ENCODE data around the gene RPS18.
A peak's percentile ranks its signal among the peaks of the same experiment; 100 is the strongest.
"Not testable (repeated sequence)": the region's sequence is repeated elsewhere in the genome, so short reads cannot be mapped to it uniquely, and the experiment has no call there.

The RPS18 gene

DNA sequence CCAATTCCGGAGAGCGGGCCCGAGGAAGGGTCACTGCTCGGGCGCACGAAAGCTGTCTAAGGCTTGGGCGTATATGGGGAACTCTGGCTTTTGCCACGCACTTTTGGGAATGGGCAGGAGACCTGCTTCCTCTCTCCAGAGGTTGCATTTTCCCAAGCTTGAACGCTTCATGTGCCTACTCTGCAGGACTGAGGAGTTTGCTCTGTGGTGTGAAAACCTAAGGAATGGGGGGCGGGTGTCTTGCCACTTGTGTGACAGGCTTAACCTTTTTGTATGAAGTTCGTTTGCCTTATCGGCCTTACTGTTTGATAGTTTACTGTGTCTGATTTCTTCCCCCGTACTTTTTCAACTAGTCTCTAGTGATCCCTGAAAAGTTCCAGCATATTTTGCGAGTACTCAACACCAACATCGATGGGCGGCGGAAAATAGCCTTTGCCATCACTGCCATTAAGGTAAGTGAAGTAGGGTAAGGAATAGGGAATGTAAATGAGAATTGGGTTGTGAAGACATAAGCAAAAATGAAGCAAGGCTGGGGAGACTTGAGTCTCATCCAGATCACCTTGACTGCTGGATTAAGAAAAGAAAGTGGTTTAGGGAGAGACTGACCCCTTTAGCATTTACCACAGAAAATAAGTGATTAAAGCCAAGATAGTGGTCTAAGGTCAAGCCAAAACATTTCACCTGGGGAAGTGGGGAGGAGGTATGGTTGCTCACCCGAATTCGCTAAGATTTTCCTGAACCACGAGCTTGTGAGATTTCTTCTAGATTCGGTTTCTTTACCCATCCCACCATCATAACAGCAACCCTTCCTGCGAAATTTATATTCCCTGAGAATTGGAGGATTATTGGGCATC, 627 bp downstream of the RPS18 start:
- DNase-seq (ENCODE audit: low spot score), result no peak

DNA sequence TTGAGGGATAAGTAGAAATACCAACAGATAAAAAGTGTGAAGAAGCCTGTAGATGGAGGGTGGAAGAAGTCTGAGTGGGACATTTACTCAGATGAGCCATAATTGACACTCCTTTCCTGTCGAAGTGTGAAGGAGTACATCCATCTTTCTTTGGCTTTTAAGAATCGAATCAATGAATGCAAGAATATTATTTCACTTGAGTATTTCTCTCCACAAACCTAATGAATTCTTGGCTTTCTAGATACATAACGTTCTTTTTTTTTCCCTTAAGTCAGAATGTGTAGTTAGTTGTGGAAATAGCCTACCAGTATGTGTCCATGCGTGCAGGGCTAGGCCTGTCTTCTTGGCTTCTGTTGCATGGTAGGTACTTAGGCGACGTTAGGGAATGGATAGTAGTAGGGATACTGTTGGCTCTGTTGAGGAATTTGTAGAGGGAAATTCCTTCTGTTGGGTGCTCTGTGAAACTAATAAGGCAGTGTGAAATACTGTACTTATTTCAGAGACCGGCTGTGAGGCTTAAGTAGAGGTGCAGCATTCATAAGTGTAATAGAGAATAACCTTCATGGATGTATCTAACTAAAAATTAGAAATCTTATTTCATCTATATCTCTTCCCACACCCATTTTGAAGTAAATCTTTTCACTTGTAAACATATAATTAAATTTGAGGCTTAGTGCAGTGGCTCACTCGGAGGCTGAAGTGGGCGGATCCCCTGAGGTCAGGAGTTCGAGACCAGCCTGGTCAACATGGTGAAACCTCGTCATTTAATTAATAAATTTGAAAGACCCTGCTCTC, 1.5 kb downstream of the RPS18 start:
- no peak for DNase-seq (ENCODE audit: low spot score)

DNA sequence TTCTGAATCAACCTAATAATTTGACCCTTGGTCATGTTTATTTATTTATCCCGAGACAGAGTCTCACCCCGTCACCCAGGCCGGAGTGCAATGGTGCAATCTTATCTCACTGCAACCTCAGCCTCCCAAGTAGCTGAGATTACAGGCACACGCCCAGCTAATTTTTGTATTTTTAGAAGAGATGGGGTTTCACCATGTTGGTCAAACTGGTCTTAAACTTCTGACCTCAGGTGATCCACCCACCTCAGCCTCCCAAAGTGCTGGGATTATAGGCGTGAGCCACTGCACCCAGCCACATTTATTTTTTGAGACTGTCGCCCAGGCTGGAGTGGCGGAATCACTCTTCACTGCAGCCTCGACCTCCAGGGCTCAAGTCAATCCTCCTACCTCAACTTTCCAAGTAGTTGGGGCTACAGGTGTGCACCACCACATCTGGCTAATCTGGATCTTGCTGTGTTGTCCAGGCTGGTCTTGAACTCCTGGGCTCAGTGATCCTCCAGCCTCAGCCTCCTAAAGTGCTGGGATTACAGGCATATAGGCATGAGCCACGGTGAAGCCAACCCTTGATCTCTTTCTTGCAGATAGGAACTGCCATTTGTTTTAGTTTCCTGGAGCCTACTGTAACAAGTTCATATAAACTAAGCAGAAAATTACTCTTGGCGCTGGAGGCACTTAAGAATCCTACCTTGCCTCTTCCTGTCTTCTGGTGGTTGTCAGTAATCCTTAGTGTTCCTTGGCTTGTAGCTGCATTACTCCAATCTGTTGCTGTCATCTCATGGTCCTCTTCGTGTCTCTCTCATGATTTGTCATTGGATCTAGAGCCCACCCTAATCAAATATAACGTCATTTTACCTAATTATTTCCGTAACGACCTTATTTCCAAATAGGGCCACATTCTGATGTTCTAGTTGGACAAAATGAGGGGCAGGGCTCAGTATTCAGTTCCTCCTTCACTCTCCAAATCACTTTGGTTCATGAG, 2.3 kb downstream of the RPS18 start:
- no peak for DNase-seq (ENCODE audit: low spot score)

DNA sequence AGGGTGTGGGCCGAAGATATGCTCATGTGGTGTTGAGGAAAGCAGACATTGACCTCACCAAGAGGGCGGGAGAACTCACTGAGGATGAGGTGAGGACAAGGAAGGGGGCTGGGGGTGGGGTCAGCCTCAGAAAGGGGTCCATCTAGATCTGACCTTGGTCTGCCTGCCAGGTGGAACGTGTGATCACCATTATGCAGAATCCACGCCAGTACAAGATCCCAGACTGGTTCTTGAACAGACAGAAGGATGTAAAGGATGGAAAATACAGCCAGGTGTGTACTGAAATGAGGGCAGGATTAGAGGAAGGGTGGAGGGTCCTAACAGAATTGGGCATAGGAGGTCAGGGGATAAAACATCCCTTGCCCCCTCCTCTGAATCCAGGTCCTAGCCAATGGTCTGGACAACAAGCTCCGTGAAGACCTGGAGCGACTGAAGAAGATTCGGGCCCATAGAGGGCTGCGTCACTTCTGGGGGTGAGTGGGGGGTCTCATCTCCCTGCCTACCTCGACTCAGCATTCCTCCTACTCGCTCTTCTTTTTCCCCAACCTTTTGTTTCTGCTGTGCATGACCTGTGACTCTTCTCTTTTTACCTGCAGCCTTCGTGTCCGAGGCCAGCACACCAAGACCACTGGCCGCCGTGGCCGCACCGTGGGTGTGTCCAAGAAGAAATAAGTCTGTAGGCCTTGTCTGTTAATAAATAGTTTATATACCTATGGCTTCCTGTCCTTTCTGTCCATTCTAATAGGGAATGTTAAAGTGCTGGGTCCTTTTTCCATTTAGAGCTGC, 4.1 kb downstream of the RPS18 start:
- not testable (repeated sequence) for DNase-seq (ENCODE audit: low spot score)

DNA sequence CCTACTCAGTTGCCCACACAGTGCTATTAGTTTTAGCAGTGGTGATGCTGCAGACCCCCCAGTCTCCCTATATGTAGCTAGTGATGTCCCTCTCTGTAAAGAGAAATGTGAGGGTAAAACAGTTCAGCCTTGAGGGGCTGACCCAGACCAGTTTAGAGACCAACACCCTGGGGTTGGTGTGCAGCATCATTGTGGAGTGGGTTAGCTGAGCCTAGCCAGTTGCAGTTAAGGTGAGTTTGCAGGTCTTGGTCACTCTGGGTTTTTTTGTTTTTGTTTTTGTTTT, 4.6 kb downstream of the RPS18 start:
- DNase-seq (ENCODE audit: low spot score), result no peak

DNA sequence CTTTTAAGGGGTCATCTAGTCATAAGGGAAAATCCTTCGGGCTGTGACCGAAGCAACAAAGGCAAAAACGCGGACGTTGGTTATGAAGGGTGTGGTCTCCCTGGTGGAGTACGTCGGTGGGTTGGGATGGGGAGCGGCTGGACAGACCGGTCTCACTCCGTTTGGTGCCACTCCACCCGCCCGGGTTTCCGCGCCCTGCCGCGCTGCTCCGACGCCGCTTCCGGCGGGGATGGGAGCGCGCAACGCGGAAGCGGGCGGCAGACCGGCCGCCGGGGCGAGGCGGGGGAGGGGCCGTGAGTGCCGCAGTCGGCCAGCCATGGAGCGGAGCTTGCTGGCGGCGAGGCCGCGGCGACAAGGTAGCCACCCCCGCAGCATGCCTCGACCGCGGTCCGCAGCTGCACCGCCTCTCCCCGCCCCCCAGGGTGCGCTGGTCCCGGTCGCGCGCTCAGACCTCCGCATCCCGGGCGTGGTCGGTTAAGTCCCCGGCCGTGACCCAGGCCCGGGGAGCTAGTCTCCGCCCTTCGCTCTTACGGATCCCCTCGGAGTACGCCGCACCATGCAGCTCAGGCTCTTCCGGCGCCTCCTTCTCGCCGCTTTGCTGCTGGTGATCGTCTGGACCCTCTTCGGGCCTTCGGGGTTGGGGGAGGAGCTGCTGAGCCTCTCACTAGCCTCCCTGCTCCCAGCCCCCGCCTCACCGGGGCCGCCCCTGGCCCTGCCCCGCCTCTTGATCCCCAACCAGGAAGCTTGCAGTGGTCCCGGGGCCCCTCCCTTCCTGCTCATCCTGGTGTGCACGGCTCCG, 5.2 kb downstream of the RPS18 start, which contains the start of gene B3GALT4:
B3GALT4 (plus strand) TSS at position 260 of the 799 bp plus-strand sequence; CDS start at position 557, 297 bp downstream.
- peak; percentile 88 for DNase-seq (ENCODE audit: low spot score)

DNA sequence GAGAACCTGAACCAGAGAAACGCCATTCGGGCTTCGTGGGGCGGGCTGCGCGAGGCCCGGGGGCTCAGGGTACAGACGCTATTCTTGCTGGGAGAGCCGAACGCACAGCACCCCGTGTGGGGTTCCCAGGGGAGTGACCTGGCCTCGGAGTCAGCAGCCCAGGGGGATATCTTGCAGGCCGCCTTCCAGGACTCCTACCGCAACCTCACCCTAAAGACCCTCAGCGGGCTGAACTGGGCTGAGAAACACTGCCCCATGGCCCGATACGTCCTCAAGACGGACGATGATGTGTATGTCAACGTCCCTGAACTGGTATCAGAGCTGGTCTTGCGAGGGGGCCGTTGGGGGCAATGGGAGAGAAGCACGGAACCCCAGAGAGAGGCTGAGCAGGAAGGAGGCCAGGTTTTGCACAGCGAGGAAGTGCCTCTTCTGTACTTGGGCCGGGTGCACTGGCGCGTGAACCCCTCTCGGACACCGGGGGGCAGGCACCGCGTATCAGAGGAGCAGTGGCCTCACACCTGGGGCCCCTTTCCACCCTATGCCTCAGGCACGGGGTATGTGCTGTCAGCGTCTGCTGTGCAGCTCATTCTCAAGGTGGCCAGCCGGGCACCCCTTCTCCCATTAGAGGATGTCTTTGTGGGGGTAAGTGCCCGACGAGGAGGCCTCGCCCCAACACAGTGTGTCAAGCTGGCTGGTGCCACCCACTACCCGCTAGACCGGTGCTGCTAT, 6.0 kb downstream of the RPS18 start:
- no peak for DNase-seq (ENCODE audit: low spot score)

DNA sequence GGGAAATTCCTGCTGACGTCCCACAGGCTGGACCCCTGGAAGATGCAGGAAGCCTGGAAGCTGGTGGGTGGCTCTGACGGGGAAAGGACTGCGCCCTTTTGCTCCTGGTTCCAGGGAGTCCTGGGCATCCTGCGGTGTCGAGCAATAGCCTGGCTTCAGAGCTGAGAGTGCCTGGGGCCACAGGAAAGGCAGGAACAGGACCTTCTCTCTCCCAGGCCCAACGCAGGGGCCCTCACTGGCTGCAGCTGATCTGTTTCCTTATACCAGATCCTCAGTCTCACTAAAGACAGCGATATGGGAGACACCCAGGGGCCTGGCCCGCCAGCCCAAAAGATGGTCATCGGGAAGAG, 6.5 kb downstream of the RPS18 start:
- DNase-seq (ENCODE audit: low spot score), result no peak

DNA sequence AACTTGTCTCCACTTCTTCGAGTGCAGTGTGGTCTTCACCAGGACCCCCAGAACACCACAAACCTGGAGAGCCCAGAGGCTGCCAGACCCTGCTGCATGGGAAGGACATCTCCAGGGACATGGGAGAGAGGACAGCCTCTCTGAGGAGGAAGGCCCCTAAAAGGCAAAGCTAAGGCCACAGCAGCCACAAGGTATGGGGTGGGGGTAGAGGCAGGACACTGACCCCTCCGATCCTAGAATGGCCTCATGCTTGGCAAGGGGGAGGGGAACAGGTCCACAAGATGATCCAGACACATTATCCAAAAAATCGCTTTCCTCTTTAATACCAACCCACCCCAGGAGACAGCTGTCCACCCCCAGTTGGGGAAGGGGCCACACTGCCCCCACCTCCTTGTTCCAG, 6.9 kb downstream of the RPS18 start:
- no peak for DNase-seq (ENCODE audit: low spot score)

DNA sequence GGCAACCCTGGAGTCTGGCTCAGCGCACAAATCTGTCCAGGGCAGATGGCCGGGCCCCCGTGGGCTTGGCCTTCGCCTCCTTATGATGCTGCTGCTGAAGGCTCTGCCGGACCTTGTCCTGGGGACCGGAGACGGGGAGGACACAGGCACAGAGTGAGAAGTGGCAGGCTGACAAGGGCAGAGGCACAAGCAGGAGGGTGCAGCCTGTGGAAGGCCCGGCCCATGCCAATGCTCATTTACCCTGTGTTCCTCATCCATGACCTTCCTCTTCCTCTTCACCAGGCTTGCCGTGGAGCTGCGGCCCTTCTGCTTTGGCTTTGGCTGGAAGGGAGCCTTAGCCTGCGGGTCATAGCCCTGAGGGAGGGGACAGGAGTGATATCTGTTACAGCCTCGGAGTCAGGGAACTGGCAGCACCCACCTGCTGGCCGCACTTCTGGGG, 7.4 kb downstream of the RPS18 start:
- DNase-seq (ENCODE audit: low spot score), result no peak

DNA sequence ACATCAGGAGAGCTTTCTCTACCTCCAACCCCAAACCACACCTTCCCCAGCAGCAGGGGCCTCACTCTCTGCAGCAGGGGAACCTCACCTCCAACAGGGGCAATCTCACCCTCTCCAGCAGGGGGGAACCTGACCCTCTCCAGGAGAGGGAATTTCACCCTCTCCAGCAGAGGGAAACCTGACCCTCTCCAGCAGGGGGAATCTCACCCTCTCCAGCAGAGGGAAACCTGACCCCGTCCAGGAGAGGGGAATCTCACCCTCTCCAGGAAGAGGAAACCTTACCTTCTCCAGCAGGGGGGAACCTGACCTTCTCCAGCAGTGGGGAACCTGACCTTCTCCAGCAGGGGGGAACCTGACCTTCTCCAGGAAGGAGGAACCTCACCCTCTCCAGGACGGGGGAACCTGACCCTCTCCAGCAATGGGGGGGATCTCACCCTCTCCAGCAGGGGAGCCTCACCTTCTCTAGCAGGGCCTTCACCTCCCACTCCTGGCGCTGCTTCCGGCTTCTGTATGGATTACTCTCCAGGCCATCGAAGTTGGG, 8.2 kb downstream of the RPS18 start:
- peak; percentile 72 for DNase-seq (ENCODE audit: low spot score)

DNA sequence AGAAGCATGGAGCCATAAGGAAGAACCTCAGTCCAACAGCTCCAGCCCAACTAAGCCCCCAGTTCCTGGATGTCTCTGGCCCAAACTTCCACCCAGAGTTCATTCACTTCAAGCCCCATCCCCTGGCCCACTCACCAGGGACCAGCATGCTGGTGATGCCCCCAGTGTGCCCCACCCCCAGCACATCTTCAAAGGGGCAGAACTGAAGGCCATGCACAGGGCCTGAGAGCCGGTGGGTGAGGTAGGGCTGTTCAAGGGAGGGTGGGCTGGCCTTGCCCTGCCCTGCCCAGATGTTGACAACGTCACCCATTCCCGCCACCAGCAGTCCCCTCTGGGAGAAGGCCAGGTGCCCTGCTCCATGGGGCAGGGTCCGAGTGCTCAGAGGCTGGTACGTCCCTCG, 8.7 kb downstream of the RPS18 start:
- no peak for DNase-seq (ENCODE audit: low spot score)

DNA sequence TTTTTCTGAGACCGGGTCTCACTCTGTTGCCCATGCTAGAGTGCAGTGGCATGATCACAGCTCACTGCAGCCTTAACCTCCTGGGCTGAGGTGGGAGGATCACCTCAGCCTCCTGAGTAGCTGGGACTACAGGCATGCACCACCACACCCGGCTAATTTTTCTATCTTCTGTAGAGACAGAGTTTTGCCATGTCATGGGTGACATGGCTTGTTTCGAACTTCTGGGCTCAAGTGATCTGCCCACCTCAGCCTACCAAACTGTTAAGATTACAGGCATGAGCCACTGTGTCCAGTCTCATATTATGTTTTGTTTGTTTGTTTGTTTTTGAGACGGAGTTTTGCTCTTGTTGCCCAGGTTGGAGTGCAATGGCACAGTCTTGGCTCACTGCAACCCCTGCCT, 13.3 kb downstream of the RPS18 start:
- peak; percentile 78 for DNase-seq (ENCODE audit: low spot score)

DNA sequence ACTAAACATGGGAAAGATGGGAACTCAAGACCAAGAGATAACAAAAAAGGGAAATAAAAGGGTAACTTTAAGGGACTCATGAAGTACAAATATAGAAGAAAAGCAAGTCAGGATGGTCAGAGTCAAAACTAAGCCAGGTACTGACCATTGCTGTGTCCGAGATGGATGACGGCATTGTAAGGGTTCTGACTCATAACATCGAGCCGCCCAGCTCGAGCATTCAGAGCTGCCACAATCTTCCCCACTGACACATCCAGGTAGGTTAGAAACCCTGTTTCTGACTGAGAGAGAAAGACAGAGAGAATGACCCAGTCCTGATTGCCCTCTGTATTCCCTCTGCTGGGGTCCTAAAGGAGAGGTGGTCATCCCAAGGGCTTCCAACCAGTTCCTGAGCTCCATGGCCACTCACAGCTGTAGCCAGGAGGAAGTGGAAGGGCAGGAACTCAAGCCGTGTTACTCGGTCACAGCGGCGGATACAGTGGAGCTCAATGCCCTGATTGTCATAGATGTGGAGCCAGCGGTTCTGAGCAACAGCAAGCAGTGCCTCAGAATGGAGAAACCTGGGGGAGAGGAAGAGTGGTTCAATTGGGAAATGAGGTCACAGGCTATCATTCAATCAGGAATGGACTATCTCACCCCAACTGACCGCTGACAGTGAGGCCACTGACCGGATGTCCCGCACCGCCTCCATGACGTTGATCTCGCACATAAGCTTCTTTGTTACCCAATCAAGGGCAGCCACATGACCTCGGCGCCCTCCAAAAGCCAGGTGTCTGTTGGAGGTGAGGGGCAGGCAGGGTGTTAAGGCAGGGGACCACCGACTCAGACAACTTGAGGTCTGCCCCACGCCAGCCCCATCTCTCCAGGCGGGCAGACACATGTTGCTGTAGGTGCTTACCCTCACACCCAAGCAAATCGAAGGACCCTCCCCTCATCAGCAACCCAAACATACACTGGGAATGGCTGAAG, 15.4 kb downstream of the RPS18 start:
- no peak for DNase-seq (ENCODE audit: low spot score)

DNA sequence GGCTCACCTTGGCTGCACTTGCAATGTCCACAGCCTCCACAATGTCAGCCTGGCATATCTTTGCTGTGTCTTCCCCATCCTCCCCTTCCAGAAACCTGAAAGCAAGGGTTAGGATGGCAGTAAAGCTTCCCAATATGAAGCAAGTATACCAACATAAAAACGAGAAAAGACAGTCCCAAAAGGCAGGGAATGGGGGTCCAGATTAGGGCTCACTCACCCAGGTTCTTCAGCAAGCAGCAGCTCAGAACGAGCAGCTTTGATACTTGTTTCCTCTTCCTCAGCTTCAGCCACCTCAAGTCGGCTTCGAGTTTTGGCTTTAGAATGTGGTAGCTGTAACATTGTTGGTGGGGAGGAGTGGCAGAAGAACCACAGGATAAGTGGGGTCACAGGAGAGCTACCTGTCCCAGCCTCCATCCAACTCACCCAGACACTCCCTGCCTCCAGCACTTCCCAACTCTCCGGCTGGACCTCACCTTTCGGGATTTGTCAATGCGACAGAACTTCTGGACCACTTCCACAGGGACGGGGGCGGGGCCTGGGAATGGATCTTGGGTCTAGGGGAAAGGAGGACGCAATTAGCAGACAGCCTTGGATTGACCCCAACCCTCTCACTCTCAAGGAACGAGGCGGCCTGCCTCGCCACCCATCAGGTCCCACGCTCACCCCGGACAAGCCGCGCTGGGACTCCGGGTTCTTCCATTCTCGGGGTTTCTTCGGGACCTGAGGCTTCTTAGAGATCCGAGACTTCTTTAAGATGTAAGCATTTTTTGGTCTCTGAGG, 16.5 kb downstream of the RPS18 start:
- no peak for DNase-seq (ENCODE audit: low spot score)

DNA sequence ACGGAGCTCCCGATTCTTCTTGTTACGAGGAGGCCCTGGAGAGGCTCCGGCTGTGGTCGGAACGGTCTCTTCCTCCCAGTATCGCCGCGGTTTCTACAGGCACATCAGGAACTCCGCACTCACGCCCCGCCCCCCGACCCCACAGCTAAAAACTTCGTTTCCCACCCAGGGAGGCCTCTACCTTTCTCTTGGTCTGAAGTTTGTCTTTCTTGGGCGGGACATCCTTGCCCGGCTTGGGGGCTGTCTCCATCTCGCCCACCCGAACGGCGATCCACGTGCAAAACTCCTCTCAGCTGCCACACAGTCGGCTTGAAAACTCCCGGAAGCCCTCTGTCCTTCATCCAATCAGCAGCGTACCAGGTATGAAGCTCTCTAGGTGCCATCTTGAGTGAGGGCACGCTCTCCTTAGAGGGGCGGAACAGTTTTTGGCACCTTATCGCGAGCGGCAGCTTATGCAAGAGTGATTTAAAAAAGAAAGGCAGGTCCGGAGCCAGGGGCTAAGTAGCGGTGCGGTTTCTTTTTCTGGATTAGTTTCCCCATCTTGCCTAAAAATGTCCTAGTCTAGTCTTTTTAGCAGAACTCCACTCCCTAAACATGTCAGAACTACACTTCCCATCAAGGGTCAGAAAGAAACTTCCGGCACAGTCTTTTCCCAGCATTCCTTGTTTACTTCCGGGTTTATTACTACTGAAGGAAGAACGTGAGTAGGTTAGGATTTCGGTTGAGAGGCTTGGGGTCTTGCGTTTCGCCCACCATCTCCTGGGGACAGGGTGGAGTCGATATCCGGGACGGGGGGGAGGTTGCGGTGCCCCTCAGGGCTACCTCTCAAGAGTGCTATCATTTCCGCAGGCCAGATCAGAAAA, 17.3 kb downstream of the RPS18 start, which contains the start of the genes PFDN6 and WDR46:
PFDN6 (plus strand) TSS at position 681 of the 863 bp plus-strand sequence. CDS start 256 bp downstream, outside the sequence.
WDR46 (minus strand) TSS at position 319 of the 863 bp plus-strand sequence; CDS start at position 250, 69 bp downstream.
- peak; percentile 94 for DNase-seq (ENCODE audit: low spot score)

Measured in hematopoietic multipotent progenitor cell treated with erythropoietin and hydrocortisone succinate and interleukin-3 and kit ligand, for 17 days (in vitro differentiated cells).